SK-N-SH (cell line): ENCODE results near the gene DEPP1.

Source experiments
- CHD2 ChIP-seq: fragments of 150-350 bp; IDR thresholded peaks from 2 replicates; pipeline ENCODE4 v1.6.1; 2018; ENCODE audit warnings: low read length; ENCODE audit not compliant: partially characterized antibody
- CTCF ChIP-seq: fragments of 200-600 bp; sonication (generic); IDR thresholded peaks from 2 replicates; pipeline ENCODE4 v1.6.1; 2017; ENCODE audit warnings: antibody characterized with exemption, mild to moderate bottlenecking, moderate library complexity
- MXI1 ChIP-seq: IDR thresholded peaks from 2 replicates; pipeline ENCODE4 v1.6.1; 2012; ENCODE audit warnings: mild to moderate bottlenecking, low read depth, low read length, improper control_type of control experiment
- NFIC ChIP-seq: IDR thresholded peaks from 2 replicates; pipeline ENCODE4 v1.4.0; 2012; ENCODE audit warnings: borderline replicate concordance
- POLR2AphosphoS5 ChIP-seq: IDR thresholded peaks from 2 replicates; pipeline ENCODE4 v1.6.1; 2012; ENCODE audit warnings: low read depth, low read length
- RCOR1 ChIP-seq: fragments of 150-350 bp; IDR thresholded peaks from 2 replicates; pipeline ENCODE4 v1.6.1; 2017; ENCODE audit warnings: antibody characterized with exemption, low read length
- SIN3A ChIP-seq: IDR thresholded peaks from 2 replicates; pipeline ENCODE4 v1.6.1; 2012; ENCODE audit warnings: low read depth, mild to moderate bottlenecking, low read length, moderate library complexity, borderline replicate concordance
- TF ChIP-seq, protein P1 (sequence below): fragments of 150-350 bp; IDR thresholded peaks from 2 replicates; pipeline ENCODE4 v1.6.1; 2017; ENCODE audit warnings: antibody characterized with exemption, low read length, low read depth, borderline replicate concordance
- TF ChIP-seq, protein P2 (sequence below): IDR thresholded peaks from 2 replicates; pipeline ENCODE4 v1.4.0; 2012; ENCODE audit warnings: low read depth

- TF ChIP-seq CTCF (0 out of 2 replicates have a peak, but pooled peaks have one; percentile 5), POLR2AphosphoS5 (peak; percentile 98), CHD2 (no peak), MXI1 (no peak), NFIC (peak; percentile 28; the same call in 1 of the 2 replicates), RCOR1 (no peak), SIN3A (no peak)
- TF ChIP-seq, protein P1, sequence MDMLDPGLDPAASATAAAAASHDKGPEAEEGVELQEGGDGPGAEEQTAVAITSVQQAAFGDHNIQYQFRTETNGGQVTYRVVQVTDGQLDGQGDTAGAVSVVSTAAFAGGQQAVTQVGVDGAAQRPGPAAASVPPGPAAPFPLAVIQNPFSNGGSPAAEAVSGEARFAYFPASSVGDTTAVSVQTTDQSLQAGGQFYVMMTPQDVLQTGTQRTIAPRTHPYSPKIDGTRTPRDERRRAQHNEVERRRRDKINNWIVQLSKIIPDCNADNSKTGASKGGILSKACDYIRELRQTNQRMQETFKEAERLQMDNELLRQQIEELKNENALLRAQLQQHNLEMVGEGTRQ, result no peak
- TF ChIP-seq, protein P2, sequence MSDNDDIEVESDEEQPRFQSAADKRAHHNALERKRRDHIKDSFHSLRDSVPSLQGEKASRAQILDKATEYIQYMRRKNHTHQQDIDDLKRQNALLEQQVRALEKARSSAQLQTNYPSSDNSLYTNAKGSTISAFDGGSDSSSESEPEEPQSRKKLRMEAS, result no peak
These were observed at the start of gene DEPP1 for GRCh38 chr10:44978570-44979280.
